Fibroblast of pulmonary artery (primary cell): ENCODE measurements around the gene MYOD1.
A peak's percentile ranks its signal among the peaks of the same experiment; 100 is the strongest.

Experiments
- DNase-seq: peaks from one replicate; pipeline ENCODE4 v3.0.0-alpha.2; 2010; ENCODE audit warnings: low read depth
- H3K4me3 ChIP-seq: replicated peaks from 2 replicates; pipeline ENCODE4 v1.5.1; 2011; ENCODE audit warnings: low read depth, mild to moderate bottlenecking, control low read depth, low read length, moderate library complexity
- CTCF ChIP-seq: IDR thresholded peaks from 2 replicates; pipeline ENCODE4 v1.5.1; 2011; ENCODE audit warnings: mild to moderate bottlenecking, control low read depth, low read length, inconsistent platforms; ENCODE audit errors: missing control alignments

MYOD1 gene

DNA sequence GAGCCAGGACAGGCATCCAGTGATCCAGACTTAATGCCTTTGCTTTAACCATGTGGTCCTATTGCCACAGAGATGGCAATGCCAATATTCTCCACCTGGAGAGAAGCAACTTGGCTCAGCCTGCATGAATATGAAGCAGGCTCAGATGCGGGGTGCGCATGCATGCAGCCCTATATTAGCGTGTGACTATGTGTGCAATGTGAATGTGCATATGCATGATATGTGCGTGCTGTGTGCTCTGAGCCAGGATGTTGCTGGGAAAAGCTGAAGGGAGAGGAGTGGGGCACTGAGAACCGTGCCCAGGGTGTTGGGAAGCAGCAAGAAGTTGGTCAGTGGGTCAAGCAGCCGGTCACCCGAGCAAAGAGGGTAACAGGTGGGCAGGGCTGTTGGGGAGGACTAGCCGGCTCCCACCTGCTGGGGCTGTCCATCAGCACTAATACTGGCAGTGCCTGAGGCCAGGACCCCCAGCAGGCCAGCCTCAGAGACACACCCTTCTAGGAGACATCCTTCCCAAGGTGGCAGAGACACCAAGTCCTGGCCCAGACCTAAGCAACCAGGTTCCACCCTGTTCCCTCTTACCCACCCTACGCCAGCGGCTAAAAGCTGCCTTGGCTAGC, 24.8 kb upstream of the MYOD1 start:
- H3K4me3 ChIP-seq = no peak overlapping the region
- no peak for DNase-seq
- no peak for TF ChIP-seq CTCF

GRCh38 chr11:17695454-17696441, 23.6 kb upstream of the MYOD1 start:
- no peak for DNase-seq
- TF ChIP-seq CTCF = no peak

GRCh38 chr11:17696741-17697140, 22.6 kb upstream of the MYOD1 start:
- no peak for TF ChIP-seq CTCF
- H3K4me3 ChIP-seq = no peak overlapping the region
- no peak for DNase-seq

More at GRCh38 chr11:17695454-17696441, 23.6 kb upstream of the MYOD1 start:
- H3K4me3 ChIP-seq = no peak overlapping the region

- DNase-seq = no peak
- no peak overlapping the region for H3K4me3 ChIP-seq
- TF ChIP-seq CTCF = no peak
These were observed 22.0 kb upstream of the MYOD1 start for GRCh38 chr11:17697175-17697949.

- no peak overlapping the region for H3K4me3 ChIP-seq
- peak; percentile 18 for DNase-seq
- no peak for TF ChIP-seq CTCF
These were observed 19.9 kb upstream of the MYOD1 start for GRCh38 chr11:17699147-17700114.

DNA sequence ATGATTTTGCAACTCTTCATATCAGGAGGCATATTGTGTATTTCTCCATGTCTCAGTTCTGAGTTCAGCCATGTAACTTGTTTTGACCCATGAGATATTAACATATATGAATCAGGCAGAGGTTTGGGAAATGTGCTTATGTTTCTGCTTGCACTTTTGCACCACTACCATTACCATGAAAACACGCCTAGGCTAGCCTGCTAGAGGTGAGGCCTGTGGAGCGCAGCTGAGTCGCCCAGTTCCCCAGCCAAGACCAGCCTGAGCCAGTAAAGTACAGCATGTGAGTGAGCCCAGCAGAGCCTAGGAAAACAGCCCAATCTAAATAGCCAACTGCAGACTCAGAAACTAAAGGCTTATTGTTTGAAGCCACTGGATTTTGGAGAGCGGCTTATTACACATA, 18.4 kb upstream of the MYOD1 start:
- no peak for DNase-seq
- no peak overlapping the region for H3K4me3 ChIP-seq
- no peak for TF ChIP-seq CTCF
